WI38 (cell line): ENCODE results near the gene SRGAP3.

Experiments used
- H3K4me3 ChIP-seq: 2 replicates; pipeline ENCODE4 v1.5.1; 2011; ENCODE audit warnings: low read depth, mild to moderate bottlenecking, control low read depth, low read length
- CTCF ChIP-seq: IDR thresholded peaks from 2 replicates; pipeline ENCODE4 v1.5.1; 2012; ENCODE audit warnings: low read depth, mild to moderate bottlenecking, control low read depth, low read length

SRGAP3 gene

GRCh38 chr3:9254764-9255163 lies 5.3 kb upstream of the SRGAP3 start:
- TF ChIP-seq CTCF: no peak
- no peak overlapping the region for H3K4me3 ChIP-seq

- TF ChIP-seq CTCF: no peak
These were observed 3.9 kb upstream of the SRGAP3 start for GRCh38 chr3:9253327-9253726.

GRCh38 chr3:9251055-9251786 lies 1.8 kb upstream of the SRGAP3 start:
- no peak overlapping the region for H3K4me3 ChIP-seq
- no peak for TF ChIP-seq CTCF

More at GRCh38 chr3:9253327-9253726, 3.9 kb upstream of the SRGAP3 start:
- no peak overlapping the region for H3K4me3 ChIP-seq

GRCh38 chr3:9250236-9250635 lies 790 bp upstream of the SRGAP3 start:
- TF ChIP-seq CTCF: no peak
- H3K4me3 ChIP-seq: no peak overlapping the region

DNA sequence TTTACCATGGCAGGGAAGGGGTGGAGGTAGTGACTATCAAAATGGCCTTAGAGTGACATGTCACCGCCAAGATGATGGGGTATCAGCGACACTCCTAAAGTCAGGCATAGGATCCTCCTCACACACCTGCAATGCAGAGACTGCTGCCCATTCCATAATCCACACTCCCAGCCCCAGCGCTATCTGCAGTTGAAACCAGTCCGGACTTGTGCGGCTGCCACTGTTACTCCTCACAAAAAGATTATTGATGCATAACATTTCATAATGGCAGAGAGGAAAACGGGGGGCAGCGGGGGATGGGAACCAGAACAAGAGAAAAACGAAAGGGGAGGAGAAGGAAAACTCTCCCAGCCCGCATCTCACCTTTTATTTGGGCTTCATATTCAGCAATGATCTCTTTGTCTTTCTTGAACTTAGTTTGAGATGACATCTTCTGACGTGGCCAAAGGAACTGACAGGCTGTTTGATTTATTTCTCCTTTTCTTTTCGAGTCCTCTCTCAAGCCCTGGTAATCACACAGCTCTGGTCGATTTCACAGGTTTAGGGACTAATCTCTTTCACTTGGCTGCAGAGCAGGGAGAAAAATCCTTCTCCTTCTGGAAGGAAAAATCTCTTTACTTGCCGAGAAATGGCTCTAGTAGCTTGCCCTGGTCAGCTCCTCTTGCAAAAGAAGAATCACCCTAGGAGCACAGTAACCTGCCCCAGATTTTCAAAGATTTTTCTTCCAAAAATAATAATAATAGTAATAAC lies 749 bp downstream of the SRGAP3 start:
- TF ChIP-seq CTCF: no peak

GRCh38 chr3:9247941-9248521 lies 1.4 kb downstream of the SRGAP3 start:
- TF ChIP-seq CTCF: no peak

More for the DNA sequence above, 749 bp downstream of the SRGAP3 start:
- peak overlapping the region; percentile 50 for H3K4me3 ChIP-seq

More at GRCh38 chr3:9247941-9248521, 1.4 kb downstream of the SRGAP3 start:
- H3K4me3 ChIP-seq: no peak overlapping the region
